Mesenchymal stem cell (in vitro differentiated cells and primary cell): ENCODE results near the gene ZNF592.

Experiments used
- DNase-seq: peaks from one replicate; pipeline ENCODE4 v3.0.0-alpha.2; 2013
- H2AFZ ChIP-seq: one replicate; pipeline ENCODE4 v1.6.1; 2013; ENCODE audit warnings: low read depth, mild to moderate bottlenecking, control low read depth, inconsistent platforms, low read length, moderate library complexity
- H2AK5ac ChIP-seq: 2 replicates; pipeline ENCODE4 v1.6.1; 2013; ENCODE audit warnings: low read length, moderate library complexity, mild to moderate bottlenecking, inconsistent platforms; ENCODE audit not compliant: severe bottlenecking
- H2BK120ac ChIP-seq: one replicate; pipeline ENCODE4 v1.6.1; 2013; ENCODE audit warnings: low read depth, mild to moderate bottlenecking, inconsistent platforms, low read length, moderate library complexity
- H2BK12ac ChIP-seq, 2 experiments: one replicate each; pipeline ENCODE4 v1.6.1; 2013; ENCODE audit warnings: inconsistent platforms in 2 of 2, low read length in 2 of 2, mild to moderate bottlenecking in 2 of 2, moderate library complexity in 2 of 2, control low read depth in 1 of 2
- H2BK15ac ChIP-seq: one replicate; pipeline ENCODE4 v1.6.1; 2013; ENCODE audit warnings: mild to moderate bottlenecking, low read depth, inconsistent platforms; ENCODE audit not compliant: poor library complexity, severe bottlenecking
- H2BK5ac ChIP-seq: 2 replicates; pipeline ENCODE4 v1.6.1; 2013; ENCODE audit warnings: low read depth, mild to moderate bottlenecking, low read length, control low read depth, inconsistent platforms; ENCODE audit not compliant: poor library complexity, severe bottlenecking
- H3K14ac ChIP-seq, 2 experiments: one replicate each; pipeline ENCODE4 v1.6.1; 2013; ENCODE audit warnings: inconsistent platforms in 2 of 2, low read length in 2 of 2, control low read depth in 1 of 2, mild to moderate bottlenecking in 1 of 2, moderate library complexity in 1 of 2
- H3K18ac ChIP-seq, 2 experiments: one replicate each; pipeline ENCODE4 v1.6.1; 2013; ENCODE audit warnings: inconsistent platforms in 2 of 2, low read length in 2 of 2, control low read depth in 1 of 2, low read depth in 1 of 2, mild to moderate bottlenecking in 1 of 2
- H3K23ac ChIP-seq, 2 experiments: one replicate each; pipeline ENCODE4 v1.6.1; 2013; ENCODE audit warnings: inconsistent platforms in 2 of 2, low read length in 2 of 2, mild to moderate bottlenecking in 2 of 2, moderate library complexity in 2 of 2, control low read depth in 1 of 2
- H3K27ac ChIP-seq: 2 replicates; pipeline ENCODE4 v1.5.1; 2013; ENCODE audit warnings: mild to moderate bottlenecking, moderate library complexity, low read length, control low read depth, inconsistent platforms; ENCODE audit not compliant: poor library complexity, severe bottlenecking
- H3K27me3 ChIP-seq, 2 experiments: 2 replicates each; pipeline versions ENCODE4 v1.6.1 to v1.7.0; 2013; ENCODE audit warnings: low read length in 2 of 2, mild to moderate bottlenecking in 2 of 2, moderate library complexity in 2 of 2, control low read depth in 1 of 2, inconsistent platforms in 1 of 2; ENCODE audit not compliant: control insufficient read depth in 1 of 2, insufficient read depth in 1 of 2
- H3K36me3 ChIP-seq, 2 experiments: 2 replicates each; pipeline versions ENCODE4 v1.6.1 to v1.7.0; 2013; ENCODE audit warnings: low read length in 2 of 2, control low read depth in 1 of 2, inconsistent platforms in 1 of 2, low read depth in 1 of 2, mild to moderate bottlenecking in 1 of 2; ENCODE audit not compliant: insufficient read depth in 2 of 2, control insufficient read depth in 1 of 2
- H3K4ac ChIP-seq, 2 experiments: one replicate each; pipeline ENCODE4 v1.6.1; 2013; ENCODE audit warnings: inconsistent platforms in 2 of 2, low read length in 2 of 2, mild to moderate bottlenecking in 2 of 2, moderate library complexity in 2 of 2, control low read depth in 1 of 2, low read depth in 1 of 2
- H3K4me1 ChIP-seq: 2 replicates; pipeline ENCODE4 v1.6.1; 2013; ENCODE audit warnings: low read depth, low read length, control low read depth; ENCODE audit not compliant: control insufficient read depth, insufficient read depth
- H3K4me2 ChIP-seq: 2 replicates; pipeline ENCODE4 v1.6.1; 2013; ENCODE audit warnings: low read length, mild to moderate bottlenecking, inconsistent platforms; ENCODE audit not compliant: poor library complexity, severe bottlenecking
- H3K4me3 ChIP-seq, 2 experiments: 2 replicates each; pipeline versions ENCODE4 v1.5.1 to v1.7.0; 2013; ENCODE audit warnings: low read length in 2 of 2, mild to moderate bottlenecking in 2 of 2, control low read depth in 1 of 2, low read depth in 1 of 2; ENCODE audit not compliant: insufficient read depth in 1 of 2
- H3K79me1 ChIP-seq: replicated peaks from 2 replicates; pipeline ENCODE4 v1.6.1; 2013; ENCODE audit warnings: mild to moderate bottlenecking, control low read depth, low read length, inconsistent platforms; ENCODE audit not compliant: poor library complexity, severe bottlenecking
- H3K9ac ChIP-seq: 2 replicates; pipeline ENCODE4 v1.7.0; 2013; ENCODE audit warnings: mild to moderate bottlenecking, low read length, moderate library complexity
- H3K9me3 ChIP-seq: 2 replicates; pipeline ENCODE4 v1.7.0; 2013; ENCODE audit warnings: mild to moderate bottlenecking, low read length; ENCODE audit not compliant: control insufficient read depth
- H4K8ac ChIP-seq: one replicate; pipeline ENCODE4 v1.6.1; 2013; ENCODE audit warnings: inconsistent platforms, mild to moderate bottlenecking, low read length, moderate library complexity
- H4K91ac ChIP-seq: one replicate; pipeline ENCODE4 v1.6.1; 2013; ENCODE audit warnings: mild to moderate bottlenecking, low read length, inconsistent platforms
- WGBS: methylation state at CpG from one replicate; pipeline ENCODE4 v1.1.7; 2013; ENCODE audit warnings: mixed read lengths; 5-methylcytosine and 5-hydroxymethylcytosine counted together

ZNF592 gene

DNA sequence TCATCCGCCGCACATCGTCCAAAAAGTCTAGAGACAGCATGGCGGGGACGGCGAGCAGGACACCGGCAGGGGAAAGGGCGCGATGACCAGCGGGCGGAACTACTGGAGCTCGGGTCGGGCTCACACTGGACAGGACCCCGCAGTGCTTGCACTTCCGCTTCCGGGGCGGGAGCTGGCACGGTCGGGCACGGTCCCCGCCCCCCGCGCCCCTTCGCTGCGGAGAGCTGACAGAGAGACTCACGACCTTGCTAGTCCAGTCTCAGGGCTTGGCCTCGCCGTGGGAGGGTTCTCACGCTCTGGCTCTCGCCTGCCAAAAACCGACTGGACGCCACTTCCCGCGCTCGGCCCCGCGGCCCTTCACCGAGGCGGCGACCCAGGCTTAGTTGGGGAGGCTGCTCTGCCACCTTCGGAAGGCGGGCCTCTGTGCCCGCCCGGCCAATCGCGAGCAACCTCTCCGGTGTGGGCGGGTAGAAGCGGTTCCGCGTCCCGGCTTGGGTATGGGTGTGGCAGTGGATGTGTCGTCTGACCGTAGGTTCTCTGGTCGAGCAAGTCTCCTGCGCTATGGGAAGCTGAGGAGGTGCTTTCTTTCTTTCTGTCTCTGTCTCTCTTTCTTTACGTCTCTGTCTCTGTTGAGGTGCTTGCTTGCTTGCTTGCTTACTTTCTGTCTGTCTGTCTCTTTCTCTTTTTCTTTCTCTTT lies 32.2 kb upstream of the ZNF592 start, which contains the start of gene SEC11A:
SEC11A (minus strand) TSS at position 104 of the 697 bp plus-strand sequence; CDS start at position 40, 64 bp downstream.
- H2AFZ ChIP-seq: peak within 1 kb of the TSS; percentile 93
- no peaks in the 10 kb centered on the region for H3K9me3 ChIP-seq
- peaks cover 2% of the 10 kb centered on the region for H3K4me1 ChIP-seq
- H3K4me3 ChIP-seq: peak within 1 kb of the TSS; percentile 93 to 96
- H3K36me3 ChIP-seq: peaks cover under 1% of the 10 kb centered on the region in 2 experiments
- peaks cover 4% of the 10 kb centered on the region for H3K79me1 ChIP-seq
- peak within 1 kb of the TSS in 1 of 2 experiments; percentile 96 for H3K14ac ChIP-seq
- peak within 1 kb of the TSS; percentile 97 for H3K27ac ChIP-seq
- peak; percentile 97 for DNase-seq
- peak within 1 kb of the TSS; percentile 92 for H3K9ac ChIP-seq
- H2AK5ac ChIP-seq: no peak within 1 kb of the TSS
- H3K18ac ChIP-seq: peak within 1 kb of the TSS; percentile 94 to 100
- H3K4ac ChIP-seq: peak within 1 kb of the TSS; percentile 87 to 89
- peak within 1 kb of the TSS; percentile 96 for H4K91ac ChIP-seq
- H3K27me3 ChIP-seq: no peaks in the 10 kb centered on the region
- peak within 1 kb of the TSS; percentile 95 for H2BK15ac ChIP-seq
- H4K8ac ChIP-seq: peak within 1 kb of the TSS; percentile 97
- H3K23ac ChIP-seq: peak within 1 kb of the TSS in 1 of 2 experiments; percentile 90
- under 1% methylated on average over 57 of the region's 57 CpGs for WGBS
- peak within 1 kb of the TSS; percentile 71 for H2BK120ac ChIP-seq
- H2BK5ac ChIP-seq: peak within 1 kb of the TSS; percentile 92
- H2BK12ac ChIP-seq: peak within 1 kb of the TSS in 1 of 2 experiments; percentile 79
- peak within 1 kb of the TSS; percentile 86 for H3K4me2 ChIP-seq

DNA sequence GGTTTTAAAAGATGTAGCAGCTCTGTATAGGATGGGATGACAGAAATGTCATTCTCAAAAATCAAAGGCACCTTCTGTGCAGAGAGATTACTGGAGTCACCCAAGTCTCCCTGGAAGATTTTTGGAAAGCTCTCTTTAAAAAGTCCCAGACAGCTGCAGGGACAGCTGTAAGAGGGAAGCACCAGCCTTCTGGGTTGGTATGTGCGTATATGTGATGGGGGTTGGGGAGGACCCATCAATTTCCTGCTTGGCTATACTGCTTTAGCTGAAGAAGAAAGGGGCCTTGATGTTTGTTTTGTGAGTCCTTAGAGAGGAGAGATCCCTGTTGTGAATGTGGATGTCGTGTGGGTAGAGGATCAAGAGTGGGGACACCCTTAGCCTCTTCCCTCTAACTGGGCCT lies 27.0 kb upstream of the ZNF592 start:
- Histone ChIP-seq H2BK5ac (no peak overlapping the region), H3K27me3 (no peaks in the 10 kb centered on the region), H2AK5ac (no peak overlapping the region), H4K91ac (no peak overlapping the region), H3K4ac (no peak overlapping the region), H3K27ac (no peak overlapping the region), H4K8ac (no peak overlapping the region), H3K36me3 (no peaks in the 10 kb centered on the region), H3K23ac (no peak overlapping the region), H3K79me1 (peaks cover 4% of the 10 kb centered on the region), H2BK120ac (no peak overlapping the region), H3K9ac (no peak overlapping the region), H3K18ac (no peak overlapping the region), H2BK15ac (no peak overlapping the region), H3K14ac (no peak overlapping the region), H3K4me1 (peaks cover 2% of the 10 kb centered on the region), H3K4me3 (no peak overlapping the region), H2AFZ (no peak overlapping the region), H3K9me3 (no peaks in the 10 kb centered on the region), H3K4me2 (no peak overlapping the region), H2BK12ac (no peak overlapping the region)
- 68% methylated on average over 1 of the region's 2 CpGs for WGBS
- no peak for DNase-seq

DNA sequence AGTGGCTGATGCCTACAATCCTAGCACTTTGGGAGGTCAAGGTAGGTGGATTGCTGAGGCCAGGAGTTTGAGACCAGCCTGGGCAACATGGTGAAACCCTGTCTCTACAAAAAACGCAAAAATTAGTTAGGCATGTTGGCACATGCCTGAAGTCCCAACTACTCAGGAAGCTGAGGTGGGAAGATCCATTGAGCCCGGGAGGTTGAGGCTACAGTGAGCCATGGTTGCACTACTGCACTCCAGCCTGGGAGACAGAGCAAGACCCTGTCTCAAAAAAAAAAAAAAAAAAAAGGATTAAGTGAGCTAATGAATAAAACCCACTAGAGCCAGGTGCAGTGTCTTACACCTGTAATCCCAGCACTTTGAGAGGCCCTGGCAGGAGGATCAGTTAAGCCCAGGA lies 25.8 kb upstream of the ZNF592 start:
- H2BK120ac ChIP-seq: no peak overlapping the region
- WGBS: 93% methylated on average over 2 of the region's 2 CpGs
- H4K91ac ChIP-seq: no peak overlapping the region
- no peak overlapping the region for H3K18ac ChIP-seq
- H3K27me3 ChIP-seq: no peaks in the 10 kb centered on the region
- no peak for DNase-seq
- H3K14ac ChIP-seq: no peak overlapping the region
- H3K23ac ChIP-seq: no peak overlapping the region
- H2BK12ac ChIP-seq: no peak overlapping the region
- H3K27ac ChIP-seq: no peak overlapping the region
- no peaks in the 10 kb centered on the region for H3K9me3 ChIP-seq
- H2AK5ac ChIP-seq: no peak overlapping the region
- H4K8ac ChIP-seq: no peak overlapping the region
- no peaks in the 10 kb centered on the region for H3K79me1 ChIP-seq
- H2AFZ ChIP-seq: no peak overlapping the region
- no peaks in the 10 kb centered on the region for H3K36me3 ChIP-seq
- peaks cover 2% of the 10 kb centered on the region for H3K4me1 ChIP-seq
- H3K4me2 ChIP-seq: no peak overlapping the region
- H2BK15ac ChIP-seq: no peak overlapping the region
- no peak overlapping the region for H3K9ac ChIP-seq
- no peak overlapping the region for H3K4me3 ChIP-seq
- no peak overlapping the region for H3K4ac ChIP-seq
- H2BK5ac ChIP-seq: no peak overlapping the region

DNA sequence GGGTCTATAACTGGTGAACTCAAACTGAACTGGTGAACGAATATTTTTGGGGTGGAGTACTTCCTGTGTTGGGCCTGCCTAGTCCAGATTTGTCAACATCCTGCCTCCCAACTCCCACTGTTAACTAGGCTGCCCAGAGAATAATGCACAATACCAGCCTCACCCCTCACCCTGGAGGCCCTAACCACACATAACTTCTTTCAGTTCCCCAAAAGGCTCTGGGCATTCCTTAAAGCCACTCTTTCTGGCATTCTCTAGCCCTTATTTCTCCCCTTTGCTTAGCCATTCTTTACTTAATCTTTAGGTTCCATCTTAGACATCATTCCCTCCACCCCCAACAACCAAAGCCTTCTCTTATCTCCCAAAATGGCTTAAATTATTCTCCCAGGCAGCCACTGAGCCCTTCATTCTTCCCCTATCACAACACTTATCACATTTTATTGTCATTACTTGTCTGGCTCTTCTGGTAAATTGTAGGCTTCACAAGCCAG lies 23.3 kb upstream of the ZNF592 start:
- H3K18ac ChIP-seq: peak overlapping the region; percentile 37 to 48
- H3K4me1 ChIP-seq: peaks cover 2% of the 10 kb centered on the region
- no peak overlapping the region for H3K23ac ChIP-seq
- no peak overlapping the region for H2AK5ac ChIP-seq
- H2BK5ac ChIP-seq: no peak overlapping the region
- H4K91ac ChIP-seq: no peak overlapping the region
- H3K27me3 ChIP-seq: no peaks in the 10 kb centered on the region
- 32% methylated on average over 1 of the region's 1 CpG for WGBS
- H2BK12ac ChIP-seq: no peak overlapping the region
- peak overlapping the region; percentile 85 for H4K8ac ChIP-seq
- no peak overlapping the region for H2BK15ac ChIP-seq
- no peak overlapping the region for H3K14ac ChIP-seq
- H3K79me1 ChIP-seq: no peaks in the 10 kb centered on the region
- H3K4ac ChIP-seq: no peak overlapping the region
- no peak overlapping the region for H3K4me3 ChIP-seq
- no peak overlapping the region for H3K27ac ChIP-seq
- peak overlapping the region; percentile 66 for H2AFZ ChIP-seq
- H3K4me2 ChIP-seq: no peak overlapping the region
- no peak overlapping the region for H2BK120ac ChIP-seq
- H3K36me3 ChIP-seq: no peaks in the 10 kb centered on the region
- no peak for DNase-seq
- H3K9ac ChIP-seq: peak overlapping the region; percentile 20
- no peaks in the 10 kb centered on the region for H3K9me3 ChIP-seq
